ENCODE results near the gene SMIM10. TPM values are rescaled to one million over a fixed set of nuclear protein-coding genes. Genes with fewer than 3 reads are reported as not detected.
A peak's percentile ranks its signal among the peaks of the same experiment; 100 is the strongest.

SMIM10 gene
- total RNA-seq, 2 experiments from 2014 or later, result not detected

- ChIA-PET POLR2A (interaction anchor here (0.6 kb wide), 1 partner anchor 187 kb away, joined by 3 read pairs; no protein-coding TSS in a partner anchor), CTCF (no interaction called here)
- ATAC-seq (ENCODE audit: poor library complexity), result no peak
- Histone ChIP-seq H3K9me3 (ENCODE audit: control insufficient read depth in 1 of 2, insufficient read depth in 1 of 2, low read length in 2 of 2) (no peaks in the 10 kb centered on the region), H3K27me3 (ENCODE audit: control insufficient read depth in 1 of 2, insufficient read depth in 2 of 2, low read length in 2 of 2) (peaks cover 4 to 6% of the 10 kb centered on the region in 2 experiments), H3K4me1 (ENCODE audit: insufficient read depth, low read length) (peaks cover 9% of the 10 kb centered on the region), H3K4me3 (ENCODE audit: low read length) (peak overlapping the region; percentile 34), H3K27ac (ENCODE audit: low read depth in 1 of 2, low read length in 2 of 2) (no peak overlapping the region), H3K36me3 (ENCODE audit: insufficient read depth, low read length) (no peaks in the 10 kb centered on the region)
- Mint-ChIP-seq H3K4me1 (ENCODE audit: low read depth) (peaks cover 16% of the 10 kb centered on the region), H3K9me3 (no peaks in the 10 kb centered on the region), H3K36me3 (ENCODE audit: low read depth) (no peaks in the 10 kb centered on the region), H3K27me3 (peaks cover 33% of the 10 kb centered on the region), H3K27ac (no peak overlapping the region), H3K4me3 (peak overlapping the region; percentile 17)
- intact Hi-C loops (cut with DNase I, micrococcal nuclease), result no loop called here
- no peak for TF ChIP-seq CTCF (IDR thresholded peaks at IDR 0.05)
- no peak for DNase-seq
These were observed 353 bp upstream of the SMIM10 start for GRCh38 chrX:134990475-134990800.

- H3K4me3 ChIP-seq (ENCODE audit: low read length), result no peak overlapping the region
- no peak for TF ChIP-seq CTCF (IDR thresholded peaks at IDR 0.05)
- intact Hi-C loops (cut with DNase I, micrococcal nuclease), result no loop called here
- H3K27ac ChIP-seq (ENCODE audit: low read depth in 1 of 2, low read length in 2 of 2), result no peak overlapping the region
- H3K27me3 ChIP-seq (ENCODE audit: control insufficient read depth in 1 of 2, insufficient read depth in 2 of 2, low read length in 2 of 2), result no peaks in the 10 kb centered on the region
- H3K4me1 ChIP-seq (ENCODE audit: insufficient read depth, low read length), result no peaks in the 10 kb centered on the region
- Mint-ChIP-seq H3K9me3 (no peaks in the 10 kb centered on the region), H3K36me3 (ENCODE audit: low read depth) (no peaks in the 10 kb centered on the region), H3K27ac (no peak overlapping the region), H3K4me3 (no peak overlapping the region), H3K4me1 (ENCODE audit: low read depth) (peaks cover 4% of the 10 kb centered on the region), H3K27me3 (no peaks in the 10 kb centered on the region)
- H3K9me3 ChIP-seq (ENCODE audit: control insufficient read depth in 1 of 2, insufficient read depth in 1 of 2, low read length in 2 of 2), result no peaks in the 10 kb centered on the region
- ATAC-seq (ENCODE audit: poor library complexity) (no peak), DNase-seq (no peak)
- POLR2A ChIA-PET, result interaction anchor here (0.6 kb wide), 1 partner anchor 642 kb away, joined by 3 read pairs; no protein-coding TSS in a partner anchor
- CTCF ChIA-PET, result no interaction called here
- H3K36me3 ChIP-seq (ENCODE audit: insufficient read depth, low read length), result no peaks in the 10 kb centered on the region
These were observed 6.9 kb downstream of the SMIM10 start for GRCh38 chrX:134997646-134998045.

GRCh38 chrX:134998246-134998645 is 7.5 kb downstream of the SMIM10 start:
- Histone ChIP-seq H3K27me3 (ENCODE audit: control insufficient read depth in 1 of 2, insufficient read depth in 2 of 2, low read length in 2 of 2) (no peaks in the 10 kb centered on the region), H3K4me1 (ENCODE audit: insufficient read depth, low read length) (no peaks in the 10 kb centered on the region), H3K9me3 (ENCODE audit: control insufficient read depth in 1 of 2, insufficient read depth in 1 of 2, low read length in 2 of 2) (no peaks in the 10 kb centered on the region), H3K4me3 (ENCODE audit: low read length) (no peak overlapping the region), H3K36me3 (ENCODE audit: insufficient read depth, low read length) (no peaks in the 10 kb centered on the region), H3K27ac (ENCODE audit: low read depth in 1 of 2, low read length in 2 of 2) (no peak overlapping the region)
- Mint-ChIP-seq H3K27me3 (no peaks in the 10 kb centered on the region), H3K36me3 (ENCODE audit: low read depth) (no peaks in the 10 kb centered on the region), H3K4me1 (ENCODE audit: low read depth) (peaks cover 4% of the 10 kb centered on the region), H3K9me3 (no peaks in the 10 kb centered on the region), H3K27ac (no peak overlapping the region), H3K4me3 (no peak overlapping the region)
- DNase-seq (no peak), ATAC-seq (ENCODE audit: poor library complexity) (no peak)
- ChIA-PET CTCF (no interaction called here), POLR2A (no interaction called here)
- intact Hi-C loops (cut with DNase I, micrococcal nuclease), result no loop called here
- no peak for TF ChIP-seq CTCF (IDR thresholded peaks at IDR 0.05)
